Activated naive CD8-positive, alpha-beta T cell treated with anti-CD3 and anti-CD28 coated beads for 36 hours (primary cell): ENCODE measurements around the gene HS1BP3. TPM values are rescaled to one million over a fixed set of nuclear protein-coding genes. Genes with fewer than 3 reads are reported as not detected.

Source experiments
- DNase-seq: peaks from one replicate; pipeline ENCODE4 v3.0.0; 2021
- H3K27ac Mint-ChIP-seq: one replicate; pipeline ENCODE4 v1.8.0; 2022; ENCODE audit warnings: mild to moderate bottlenecking, moderate library complexity, mixed read lengths
- H3K27me3 Mint-ChIP-seq: one replicate; pipeline ENCODE4 v1.8.0; 2022; ENCODE audit warnings: mild to moderate bottlenecking, mixed read lengths
- H3K36me3 Mint-ChIP-seq: one replicate; pipeline ENCODE4 v1.8.0; 2021; ENCODE audit warnings: mild to moderate bottlenecking, mixed read lengths
- H3K4me1 Mint-ChIP-seq: one replicate; pipeline ENCODE4 v1.8.0; 2021; ENCODE audit warnings: mixed read lengths
- H3K4me3 Mint-ChIP-seq: one replicate; pipeline ENCODE4 v1.8.0; 2022; ENCODE audit warnings: mild to moderate bottlenecking, moderate library complexity, mixed read lengths
- H3K9me3 Mint-ChIP-seq: one replicate; pipeline ENCODE4 v1.8.0; 2022; ENCODE audit warnings: mixed read lengths
- total RNA-seq, 2 experiments: library from RNA; stranded (reverse); gene quantifications; one replicate each; pipeline ENCODE4 v1.2.3, GENCODE V29; 2021

HS1BP3 gene
- total RNA-seq, 2 experiments from 2014 or later, result 5.9 to 6.0 TPM

DNA sequence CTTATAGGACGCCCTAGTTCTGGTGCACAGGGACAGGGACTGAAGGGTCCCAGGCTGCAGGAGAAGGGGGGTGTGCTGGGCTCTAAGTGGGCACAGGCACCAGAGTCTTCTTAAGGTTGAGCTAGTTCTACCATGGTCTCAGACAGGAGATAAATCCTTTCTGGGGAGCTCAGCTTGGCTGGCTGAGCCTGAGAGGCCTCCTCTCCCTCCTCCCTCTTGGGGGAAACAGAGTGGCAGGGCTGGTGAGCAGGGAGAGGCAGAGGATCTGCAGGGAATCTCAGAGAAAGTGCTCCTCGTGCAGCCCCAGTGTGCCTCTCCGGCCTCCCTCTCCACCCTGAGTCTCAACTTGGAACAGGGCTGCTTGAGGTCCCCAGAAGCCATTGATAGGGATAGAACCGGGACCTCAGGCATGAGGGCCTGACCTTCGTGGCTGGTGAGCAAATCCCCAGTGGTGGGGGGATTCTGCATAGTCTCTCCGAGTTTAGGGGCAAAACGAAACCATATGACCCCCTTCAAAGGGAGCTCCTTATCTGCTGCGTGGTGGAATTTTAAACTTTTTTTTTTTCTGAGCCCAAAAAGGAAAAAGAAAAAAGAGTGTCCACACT lies 18.1 kb upstream of the HS1BP3 start:
- H3K9me3 Mint-ChIP-seq, result no peaks in the 10 kb centered on the region
- H3K27ac Mint-ChIP-seq, result no peak overlapping the region
- peaks cover 92% of the 10 kb centered on the region for H3K27me3 Mint-ChIP-seq
- no peak for DNase-seq
- no peaks in the 10 kb centered on the region for H3K36me3 Mint-ChIP-seq
- peak overlapping the region; percentile 5 for H3K4me3 Mint-ChIP-seq
- H3K4me1 Mint-ChIP-seq, result peaks cover 14% of the 10 kb centered on the region

DNA sequence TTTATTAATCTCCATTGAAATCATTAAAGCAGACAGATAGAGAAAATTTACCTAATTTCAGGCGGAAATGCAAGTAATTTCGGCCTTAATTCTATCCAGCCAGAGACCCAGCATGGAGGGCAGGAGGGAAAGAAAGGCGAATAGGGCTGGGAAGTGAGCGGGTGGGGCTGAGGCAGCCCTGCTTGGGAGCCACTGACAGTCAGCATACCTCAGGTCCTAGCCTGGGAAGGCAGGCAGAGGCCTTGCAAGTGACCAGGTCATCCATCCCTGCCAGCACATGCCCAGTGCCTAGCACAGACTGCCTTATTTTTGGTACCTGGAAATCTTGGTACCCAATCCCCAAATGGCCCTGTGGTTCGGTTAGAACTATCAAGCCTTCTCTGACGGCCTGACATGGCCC lies 17.6 kb upstream of the HS1BP3 start:
- no peak overlapping the region for H3K4me3 Mint-ChIP-seq
- H3K4me1 Mint-ChIP-seq, result peaks cover 14% of the 10 kb centered on the region
- peaks cover 92% of the 10 kb centered on the region for H3K27me3 Mint-ChIP-seq
- H3K36me3 Mint-ChIP-seq, result no peaks in the 10 kb centered on the region
- no peak for DNase-seq
- H3K27ac Mint-ChIP-seq, result no peak overlapping the region
- no peaks in the 10 kb centered on the region for H3K9me3 Mint-ChIP-seq

DNA sequence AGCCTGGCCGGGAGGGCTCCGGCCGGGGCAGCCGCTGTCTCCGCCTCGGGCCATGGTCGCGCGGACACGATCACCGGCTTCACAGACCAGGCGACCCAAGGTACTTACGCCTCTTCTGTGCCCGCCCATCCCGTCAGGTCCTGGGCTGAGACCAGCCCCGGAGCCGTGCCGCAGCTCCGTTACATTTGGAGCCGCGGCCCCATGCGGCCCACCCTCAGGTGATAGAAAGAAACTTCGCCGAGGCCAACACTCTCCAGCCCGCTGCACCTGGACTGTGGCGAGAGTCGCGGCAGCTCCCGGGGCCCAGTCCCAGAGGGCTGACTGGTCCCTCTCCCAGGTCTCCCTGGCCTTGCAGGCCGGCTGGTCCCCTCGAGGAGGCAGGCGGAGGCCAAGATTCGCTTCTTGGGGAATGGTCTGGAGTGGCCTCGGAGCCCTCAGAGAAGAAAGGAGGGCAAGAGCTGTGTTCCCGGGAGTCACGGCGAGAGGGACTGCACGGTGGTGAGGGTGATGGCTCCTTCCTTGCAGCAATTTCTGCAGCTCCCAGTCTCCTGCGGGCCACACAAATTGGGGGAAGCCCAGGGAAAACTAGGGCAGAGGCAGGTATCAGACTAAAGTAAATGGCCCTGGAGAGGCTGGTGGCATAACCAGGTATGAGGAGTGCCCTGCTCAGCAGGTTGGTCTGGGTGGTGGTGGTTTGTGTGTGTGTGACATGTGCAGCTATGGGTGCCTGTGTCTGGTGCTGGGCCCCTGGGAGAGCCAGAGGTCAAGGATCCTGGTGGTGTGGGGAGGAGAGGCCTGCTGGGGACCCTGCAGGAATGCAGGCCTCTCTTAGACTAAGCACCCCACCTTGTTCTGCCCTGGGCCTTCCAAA lies 16.9 kb upstream of the HS1BP3 start:
- H3K27me3 Mint-ChIP-seq, result peaks cover 91% of the 10 kb centered on the region
- peaks cover 14% of the 10 kb centered on the region for H3K4me1 Mint-ChIP-seq
- H3K4me3 Mint-ChIP-seq, result no peak overlapping the region
- no peaks in the 10 kb centered on the region for H3K36me3 Mint-ChIP-seq
- H3K27ac Mint-ChIP-seq, result no peak overlapping the region
- no peak for DNase-seq
- H3K9me3 Mint-ChIP-seq, result no peaks in the 10 kb centered on the region

DNA sequence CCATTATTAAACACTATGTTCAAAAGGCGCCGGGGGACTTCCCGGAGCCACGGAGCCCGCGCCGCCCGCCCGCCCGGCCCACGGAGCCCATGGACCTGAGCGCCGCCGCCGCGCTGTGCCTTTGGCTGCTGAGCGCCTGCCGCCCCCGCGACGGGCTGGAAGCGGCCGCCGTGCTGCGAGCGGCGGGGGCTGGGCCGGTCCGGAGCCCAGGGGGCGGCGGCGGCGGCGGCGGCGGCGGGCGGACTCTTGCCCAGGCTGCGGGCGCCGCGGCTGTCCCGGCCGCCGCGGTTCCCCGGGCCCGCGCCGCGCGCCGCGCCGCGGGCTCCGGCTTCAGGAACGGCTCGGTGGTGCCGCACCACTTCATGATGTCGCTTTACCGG lies 16.2 kb upstream of the HS1BP3 start:
- no peak for DNase-seq
- no peak overlapping the region for H3K27ac Mint-ChIP-seq
- no peak overlapping the region for H3K4me3 Mint-ChIP-seq

DNA sequence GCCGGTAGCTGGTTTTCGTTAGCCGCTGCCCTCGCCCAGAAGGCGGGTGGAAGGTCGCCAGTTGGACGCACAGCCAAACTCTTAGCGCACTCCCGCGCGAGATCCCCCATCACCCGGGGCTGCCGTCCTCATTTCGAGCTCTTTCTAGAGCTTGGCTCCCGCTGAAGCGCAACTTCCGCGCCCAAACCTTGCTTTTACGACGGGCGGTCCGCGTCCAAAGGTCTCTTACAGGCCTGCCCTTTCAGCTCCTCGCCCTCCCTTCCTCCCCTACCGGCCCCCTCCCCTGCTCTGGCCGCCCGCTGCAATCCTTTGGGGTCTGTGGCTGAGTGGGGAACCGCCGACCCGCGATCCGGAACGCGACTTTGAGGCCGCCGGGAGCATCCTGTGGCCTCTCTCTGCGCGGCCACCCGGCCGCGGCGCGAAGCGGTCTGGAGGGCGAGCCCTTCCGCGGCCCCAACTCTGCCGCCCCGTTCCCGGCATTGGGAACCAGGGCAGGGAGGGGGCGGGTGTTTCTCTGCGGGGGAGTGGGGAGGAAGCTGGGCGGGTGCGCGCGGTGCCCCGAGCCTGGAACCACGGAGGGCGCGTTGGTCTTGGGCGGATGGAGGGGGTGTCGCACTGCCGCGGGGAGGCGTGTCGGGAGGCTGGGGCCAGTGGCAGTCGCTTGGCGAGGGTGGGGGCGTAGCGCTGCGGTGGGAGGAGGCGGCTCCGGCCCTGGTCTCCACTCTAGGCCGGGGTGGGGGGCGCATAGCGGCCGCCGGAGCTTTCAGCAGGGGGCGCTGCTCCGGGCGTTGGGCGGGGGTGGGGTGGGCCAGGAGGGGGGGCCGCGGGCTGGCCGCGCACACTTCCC lies 15.6 kb upstream of the HS1BP3 start, which contains the start of gene GDF7:
TSS of gene GDF7 (plus strand) at position 841 of the 847 bp plus-strand sequence. CDS start 96 bp downstream, outside the sequence.
- DNase-seq, result peak; percentile 31
- no peaks in the 10 kb centered on the region for H3K9me3 Mint-ChIP-seq

More for the DNA sequence above, 16.2 kb upstream of the HS1BP3 start:
- Mint-ChIP-seq H3K27me3 (peaks cover 91% of the 10 kb centered on the region), H3K4me1 (peaks cover 14% of the 10 kb centered on the region), H3K9me3 (no peaks in the 10 kb centered on the region), H3K36me3 (no peaks in the 10 kb centered on the region)

DNA sequence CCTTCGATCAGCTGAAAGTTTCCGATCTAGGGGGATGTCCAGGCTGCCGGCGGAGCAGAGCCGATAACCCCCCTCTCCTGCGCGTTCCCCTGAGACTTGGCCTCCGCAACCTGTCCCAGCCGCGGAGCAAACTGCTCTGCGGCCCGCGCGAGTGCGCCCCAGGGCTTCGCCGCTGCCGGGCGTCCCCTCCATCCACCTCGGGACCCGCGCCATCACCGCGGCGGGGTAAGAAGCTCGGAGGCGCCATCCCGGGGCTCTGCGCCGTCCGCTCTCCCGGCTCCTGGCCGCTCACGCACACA lies 15.1 kb upstream of the HS1BP3 start:
- peaks cover 14% of the 10 kb centered on the region for H3K4me1 Mint-ChIP-seq
- peaks cover 91% of the 10 kb centered on the region for H3K27me3 Mint-ChIP-seq
- no peaks in the 10 kb centered on the region for H3K36me3 Mint-ChIP-seq
- DNase-seq, result no peak
- H3K27ac Mint-ChIP-seq, result no peak overlapping the region
- H3K4me3 Mint-ChIP-seq, result peak overlapping the region; percentile 67
- H3K9me3 Mint-ChIP-seq, result no peaks in the 10 kb centered on the region

More for the DNA sequence above, 15.6 kb upstream of the HS1BP3 start, which contains the start of gene GDF7:
- Mint-ChIP-seq H3K4me1 (peaks cover 14% of the 10 kb centered on the region), H3K27ac (no peak within 1 kb of the TSS), H3K36me3 (no peaks in the 10 kb centered on the region), H3K4me3 (peak within 1 kb of the TSS; percentile 67), H3K27me3 (peaks cover 91% of the 10 kb centered on the region)

DNA sequence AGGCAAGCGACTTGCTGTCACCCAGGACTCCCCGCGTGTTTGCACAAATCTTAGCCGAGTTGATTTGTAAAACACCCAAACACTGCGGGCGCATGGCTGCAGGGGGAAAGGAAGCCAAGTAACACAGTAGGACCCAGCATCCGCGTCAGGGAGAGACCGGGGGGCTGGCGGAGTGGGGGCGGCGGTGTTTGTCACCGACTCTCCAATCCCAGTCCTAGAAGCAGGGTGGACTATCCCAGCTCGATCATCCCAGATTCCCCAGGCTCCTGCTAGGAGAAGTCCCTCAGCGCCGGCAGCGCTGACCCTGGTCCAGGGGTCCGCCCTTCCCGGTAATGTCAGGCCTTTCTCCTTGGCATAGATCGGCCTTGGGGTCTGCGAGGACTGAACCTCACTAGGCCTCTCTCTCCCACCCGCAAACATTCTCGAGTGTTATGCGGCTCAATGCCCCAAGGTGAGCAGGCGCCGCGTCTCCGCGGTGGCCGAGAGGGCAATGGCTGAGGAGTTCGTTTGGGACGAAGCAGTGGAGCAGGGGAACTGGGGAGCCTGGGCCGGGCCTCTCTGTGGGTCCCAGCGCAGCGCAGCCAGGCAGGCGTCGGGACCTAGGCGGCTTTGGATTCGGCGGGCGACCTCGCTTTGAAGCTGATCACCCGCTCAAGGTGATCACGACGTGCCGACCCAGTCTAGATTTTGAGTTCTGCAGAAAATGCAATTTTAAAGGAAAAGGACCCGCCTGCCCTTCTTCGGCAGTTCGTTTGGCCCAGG lies 14.5 kb upstream of the HS1BP3 start:
- H3K4me1 Mint-ChIP-seq, result peaks cover 14% of the 10 kb centered on the region
- no peak overlapping the region for H3K4me3 Mint-ChIP-seq
- H3K36me3 Mint-ChIP-seq, result no peaks in the 10 kb centered on the region
- no peaks in the 10 kb centered on the region for H3K9me3 Mint-ChIP-seq
- DNase-seq, result no peak
- no peak overlapping the region for H3K27ac Mint-ChIP-seq
- peaks cover 91% of the 10 kb centered on the region for H3K27me3 Mint-ChIP-seq

DNA sequence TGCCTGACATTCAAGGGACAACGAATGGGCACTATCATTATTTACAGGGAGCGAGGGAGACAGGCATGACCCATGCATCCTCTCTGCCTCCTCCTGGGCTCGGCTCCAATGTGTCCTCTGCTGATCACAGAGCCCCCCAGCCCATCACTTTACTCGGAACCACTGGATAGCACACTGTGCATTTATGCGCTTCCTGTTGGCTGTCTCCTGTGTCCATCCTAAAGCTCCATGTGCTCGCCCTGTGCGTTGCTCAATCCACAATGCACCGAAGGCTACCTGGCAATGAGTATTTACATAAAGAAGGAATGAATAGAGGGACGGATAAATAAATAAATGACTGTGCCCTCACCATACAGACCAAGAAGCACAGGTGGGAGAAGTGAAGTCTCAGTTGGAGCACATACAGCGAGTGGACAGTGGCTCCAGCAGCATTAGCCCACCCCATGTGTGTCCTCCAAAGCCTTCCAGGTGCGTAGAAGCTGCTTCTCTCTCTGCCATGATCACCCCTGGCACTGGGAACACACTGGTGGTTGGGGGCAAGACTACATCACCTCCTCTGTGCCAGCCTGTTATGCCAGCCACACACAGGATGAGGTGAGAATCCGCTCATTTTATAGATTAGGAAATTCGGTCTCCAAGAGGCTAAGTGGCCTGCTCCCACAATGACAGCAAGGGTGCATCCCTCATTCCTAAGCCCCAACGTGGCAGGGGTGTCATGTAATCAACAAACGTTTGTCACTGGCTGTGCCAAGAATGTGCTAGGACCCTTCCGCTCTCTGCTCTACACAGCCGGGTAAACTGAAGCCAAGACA lies 13.7 kb upstream of the HS1BP3 start:
- peaks cover 11% of the 10 kb centered on the region for H3K4me1 Mint-ChIP-seq
- no peaks in the 10 kb centered on the region for H3K9me3 Mint-ChIP-seq
- DNase-seq, result no peak
- peaks cover 84% of the 10 kb centered on the region for H3K27me3 Mint-ChIP-seq
- no peak overlapping the region for H3K4me3 Mint-ChIP-seq
- H3K36me3 Mint-ChIP-seq, result no peaks in the 10 kb centered on the region
- H3K27ac Mint-ChIP-seq, result no peak overlapping the region

DNA sequence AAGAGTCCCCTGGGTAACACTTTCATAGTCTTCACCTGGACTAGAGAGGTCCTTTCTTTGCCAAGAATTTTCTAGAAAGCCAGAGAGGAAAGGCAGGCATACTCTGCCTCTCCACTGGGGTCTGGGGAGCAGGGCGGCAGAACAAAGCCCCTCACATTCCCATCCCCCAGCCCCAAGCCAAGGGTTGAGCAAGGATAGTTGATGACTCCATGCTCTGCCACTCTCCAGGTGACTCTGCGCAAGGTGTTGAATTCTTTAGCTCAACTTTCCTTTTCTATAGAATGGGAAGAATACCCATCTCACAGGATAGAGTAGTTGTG lies 13.1 kb upstream of the HS1BP3 start:
- Mint-ChIP-seq H3K9me3 (no peaks in the 10 kb centered on the region), H3K36me3 (no peaks in the 10 kb centered on the region), H3K4me1 (peaks cover 7% of the 10 kb centered on the region), H3K27ac (no peak overlapping the region), H3K4me3 (no peak overlapping the region), H3K27me3 (peaks cover 82% of the 10 kb centered on the region)
- no peak for DNase-seq

DNA sequence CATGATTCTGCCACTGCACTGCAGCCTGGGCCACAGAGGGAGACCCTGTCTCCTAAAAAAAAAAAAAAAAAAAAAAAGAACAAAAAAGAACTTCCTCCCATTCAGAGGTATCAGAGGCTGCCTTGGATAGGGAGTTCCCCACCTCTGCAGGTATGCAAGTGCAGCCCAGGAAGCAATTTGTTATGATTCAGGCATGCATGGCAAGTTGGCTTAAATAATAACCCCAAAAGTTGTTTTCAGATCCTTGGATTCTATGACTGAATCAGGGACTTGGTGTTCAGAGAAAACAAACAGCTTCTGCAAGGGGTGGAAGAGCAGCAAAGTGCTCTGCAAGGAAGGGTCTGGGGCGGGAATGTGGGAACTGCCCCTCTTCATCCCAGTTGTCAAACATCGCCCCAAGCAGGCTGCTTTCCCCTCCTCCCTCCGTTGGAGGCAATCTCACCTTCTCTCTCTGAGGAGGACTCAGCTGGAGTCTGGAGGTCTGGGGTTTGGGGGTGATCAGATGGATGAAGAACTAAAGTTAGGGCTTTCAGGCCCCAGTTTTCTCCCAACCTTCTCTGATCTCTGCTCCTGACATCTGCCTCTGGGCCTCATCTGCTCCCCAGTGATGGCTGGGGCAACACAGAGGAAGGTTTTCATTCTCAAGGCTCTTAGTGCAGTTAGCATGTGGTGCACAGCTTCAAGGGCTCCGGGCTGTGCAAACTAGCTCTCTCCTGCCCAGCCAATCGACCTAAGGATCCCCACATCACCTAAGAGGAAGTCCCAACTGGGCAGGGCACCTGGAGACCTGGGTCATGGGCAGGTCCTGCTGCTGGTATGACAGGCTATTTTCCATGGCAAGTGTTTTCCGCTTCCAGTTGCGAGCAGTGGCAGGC lies 12.5 kb upstream of the HS1BP3 start:
- H3K27me3 Mint-ChIP-seq, result peaks cover 77% of the 10 kb centered on the region

DNA sequence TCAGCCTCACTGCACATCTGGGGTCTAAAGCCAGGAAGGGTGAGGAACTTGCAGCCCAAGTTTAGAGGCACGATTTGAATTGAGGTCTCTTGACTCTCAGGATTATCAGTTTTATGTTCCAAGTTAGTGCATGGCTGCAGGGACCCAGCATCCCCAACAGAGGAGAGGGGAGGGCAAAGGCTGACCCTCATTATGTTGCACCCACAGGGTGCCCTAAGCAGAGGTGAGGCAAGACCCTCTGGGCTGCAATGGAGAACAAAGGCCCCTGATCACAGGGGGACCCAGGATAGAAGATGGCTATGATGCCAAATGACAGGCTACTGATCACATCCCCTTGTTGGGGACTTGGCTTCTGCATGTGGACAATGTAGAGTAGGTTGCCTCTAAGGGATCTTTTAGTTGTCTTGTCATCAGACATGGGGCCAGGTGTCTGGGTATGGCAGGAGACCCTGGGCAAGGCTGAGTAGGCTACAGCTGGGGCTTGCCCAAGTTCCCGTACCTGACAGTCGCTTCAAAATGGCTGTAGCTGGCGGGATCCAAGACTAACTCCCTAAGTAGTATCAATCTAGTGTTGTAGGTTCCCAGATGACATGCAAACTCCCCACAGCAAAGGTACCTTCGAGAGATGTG lies 11.5 kb upstream of the HS1BP3 start:
- DNase-seq, result no peak
- H3K9me3 Mint-ChIP-seq, result no peaks in the 10 kb centered on the region
- H3K36me3 Mint-ChIP-seq, result no peaks in the 10 kb centered on the region
- H3K27me3 Mint-ChIP-seq, result peaks cover 67% of the 10 kb centered on the region
- H3K4me1 Mint-ChIP-seq, result peaks cover 7% of the 10 kb centered on the region
- no peak overlapping the region for H3K27ac Mint-ChIP-seq
- no peak overlapping the region for H3K4me3 Mint-ChIP-seq

More for the DNA sequence above, 12.5 kb upstream of the HS1BP3 start:
- no peak overlapping the region for H3K4me3 Mint-ChIP-seq
- no peak for DNase-seq
- peaks cover 7% of the 10 kb centered on the region for H3K4me1 Mint-ChIP-seq
- H3K27ac Mint-ChIP-seq, result no peak overlapping the region
- H3K36me3 Mint-ChIP-seq, result no peaks in the 10 kb centered on the region
- no peaks in the 10 kb centered on the region for H3K9me3 Mint-ChIP-seq

DNA sequence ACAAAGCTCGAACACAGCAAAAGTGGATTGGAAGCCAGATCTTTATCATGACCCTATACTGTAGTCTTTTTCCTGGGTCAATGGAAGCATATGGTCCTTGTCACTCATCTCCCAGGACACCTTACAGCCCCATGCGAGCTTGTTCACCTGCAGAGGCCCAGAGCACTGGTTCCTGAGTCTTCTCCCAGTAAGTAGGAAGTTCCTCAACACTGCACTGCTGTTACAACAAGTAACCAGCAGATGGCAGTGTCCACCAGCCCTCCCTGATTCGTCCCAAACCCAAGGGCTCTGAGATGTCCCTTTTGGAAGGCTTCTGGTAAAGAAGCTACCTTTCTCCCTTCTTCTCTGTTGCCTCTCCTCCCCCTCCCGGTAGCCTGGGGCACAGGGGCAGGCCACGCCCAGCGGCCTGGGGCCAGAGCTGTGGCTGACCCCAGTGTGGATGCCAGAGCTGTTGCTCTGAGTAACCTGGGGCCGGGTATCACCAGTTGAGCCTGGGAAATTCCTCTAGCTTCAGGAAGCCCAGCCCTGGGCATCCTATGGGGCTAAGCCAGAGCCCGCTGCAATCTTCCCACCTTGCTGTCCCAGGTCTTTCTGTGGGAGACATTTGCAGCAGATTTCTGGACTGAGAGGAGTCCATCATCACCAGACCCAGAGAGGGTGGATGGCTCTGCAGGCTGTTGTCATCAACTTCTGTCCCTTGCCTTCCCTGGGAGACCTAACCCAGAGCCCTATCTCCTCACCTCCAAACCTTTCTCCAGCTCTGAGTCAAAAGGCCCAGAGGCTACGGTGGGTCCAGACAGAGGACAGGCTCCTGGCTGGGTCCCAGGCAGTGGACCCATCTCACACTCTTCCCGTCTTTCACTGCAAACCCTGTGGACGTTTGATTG lies 10.8 kb upstream of the HS1BP3 start:
- Mint-ChIP-seq H3K9me3 (no peaks in the 10 kb centered on the region), H3K36me3 (no peaks in the 10 kb centered on the region), H3K4me3 (no peak overlapping the region), H3K4me1 (peaks cover 7% of the 10 kb centered on the region), H3K27me3 (peaks cover 65% of the 10 kb centered on the region), H3K27ac (no peak overlapping the region)
- peak; percentile 55 for DNase-seq
